Measurements from ENCODE around the gene CDKN1C.

CDKN1C gene

GRCh38 chr11:2835751-2836150, 49.8 kb downstream of the CDKN1C start:
- H3K27ac Mint-ChIP-seq = peak overlapping the region; percentile 21 to 88 (median 81)
- peaks cover 49% of the 10 kb centered on the region for H3K4me1 Mint-ChIP-seq
- peaks cover 4% of the 10 kb centered on the region for H3K27me3 Mint-ChIP-seq (ENCODE audit: low read depth)
- no peaks in the 10 kb centered on the region for H3K36me3 Mint-ChIP-seq (ENCODE audit: low read depth)
- H3K9me3 Mint-ChIP-seq = no peaks in the 10 kb centered on the region
- no peak for TF ChIP-seq CTCF (IDR thresholded peaks at IDR 0.05; ENCODE audit: unreplicated experiment in 3 of 3)
- H3K4me3 Mint-ChIP-seq = no peak overlapping the region

DNA sequence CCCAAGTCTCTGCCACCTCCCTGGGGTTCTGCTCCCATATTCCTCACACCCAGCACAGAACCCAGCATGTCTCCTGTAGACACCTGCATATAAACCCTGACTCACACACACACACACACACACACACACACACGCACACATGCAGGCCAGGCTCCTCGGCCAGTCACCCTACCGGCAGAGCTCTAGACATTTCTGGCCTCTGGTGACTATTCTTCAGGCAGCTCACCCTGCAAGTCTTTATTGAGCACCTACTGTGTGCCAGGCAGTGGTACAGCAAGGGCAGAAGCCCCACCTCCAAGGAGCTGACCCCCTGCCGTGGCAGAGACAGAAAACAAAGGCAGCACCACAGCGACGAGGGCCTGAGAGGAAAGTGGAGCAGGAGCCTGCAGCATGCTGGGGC, 50.3 kb downstream of the CDKN1C start:
- H3K4me3 Mint-ChIP-seq = peak overlapping the region in 1 of 3 experiments; percentile 12

DNA sequence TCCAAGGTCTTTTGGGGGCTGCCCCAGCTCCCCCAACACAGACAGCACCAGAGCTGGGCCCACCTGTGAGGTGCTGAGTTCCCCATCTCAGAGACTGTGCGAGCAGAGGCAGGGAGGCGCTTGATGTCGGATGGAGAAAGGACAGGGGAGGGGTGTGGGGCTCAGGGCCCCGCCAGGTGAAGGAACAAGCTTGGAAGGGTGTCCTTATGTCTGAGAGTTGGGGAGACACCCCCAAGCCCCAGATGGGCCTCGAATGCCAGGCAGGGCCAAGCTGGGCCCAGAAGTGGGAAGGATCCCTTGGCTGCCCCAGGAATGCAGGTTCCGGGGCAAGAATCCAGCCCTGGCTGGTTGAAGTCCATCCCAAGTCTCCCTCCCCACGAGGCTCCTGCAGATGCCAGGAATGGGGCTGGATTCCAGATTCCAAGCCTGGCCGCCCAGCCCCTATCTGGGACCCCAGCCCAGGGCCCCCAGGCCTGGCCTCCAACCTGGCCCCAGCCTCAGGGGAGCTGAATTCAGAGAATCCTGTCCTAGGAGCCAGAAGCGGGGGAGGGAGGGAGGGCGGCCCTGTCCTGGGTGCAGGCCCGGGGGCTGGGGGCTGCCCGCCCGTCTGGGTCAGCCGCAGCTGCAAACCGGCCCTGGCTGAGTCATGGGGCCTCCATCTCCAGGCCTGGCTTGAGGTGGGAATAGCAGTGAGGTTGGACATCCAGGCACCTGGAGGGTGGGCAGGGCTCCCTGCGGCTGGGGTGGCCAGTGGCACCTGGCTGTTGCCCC, 50.9 kb downstream of the CDKN1C start:
- H3K4me3 Mint-ChIP-seq = no peak overlapping the region
- peaks cover 2% of the 10 kb centered on the region for H3K27me3 Mint-ChIP-seq (ENCODE audit: low read depth)
- H3K4me1 Mint-ChIP-seq = peaks cover 38% of the 10 kb centered on the region
- TF ChIP-seq CTCF (IDR thresholded peaks at IDR 0.05; ENCODE audit: unreplicated experiment in 3 of 3) = no peak
- no peaks in the 10 kb centered on the region for H3K36me3 Mint-ChIP-seq (ENCODE audit: low read depth)
- H3K9me3 Mint-ChIP-seq = no peaks in the 10 kb centered on the region
- H3K27ac Mint-ChIP-seq = peak overlapping the region; percentile 21 to 88 (median 81)

More for the DNA sequence above, 50.3 kb downstream of the CDKN1C start:
- TF ChIP-seq CTCF (IDR thresholded peaks at IDR 0.05; ENCODE audit: unreplicated experiment in 3 of 3) = no peak
- Mint-ChIP-seq H3K27me3 (ENCODE audit: low read depth) (peaks cover 4% of the 10 kb centered on the region), H3K27ac (peak overlapping the region; percentile 21 to 88 (median 81)), H3K9me3 (no peaks in the 10 kb centered on the region), H3K36me3 (ENCODE audit: low read depth) (no peaks in the 10 kb centered on the region), H3K4me1 (peaks cover 44% of the 10 kb centered on the region)

DNA sequence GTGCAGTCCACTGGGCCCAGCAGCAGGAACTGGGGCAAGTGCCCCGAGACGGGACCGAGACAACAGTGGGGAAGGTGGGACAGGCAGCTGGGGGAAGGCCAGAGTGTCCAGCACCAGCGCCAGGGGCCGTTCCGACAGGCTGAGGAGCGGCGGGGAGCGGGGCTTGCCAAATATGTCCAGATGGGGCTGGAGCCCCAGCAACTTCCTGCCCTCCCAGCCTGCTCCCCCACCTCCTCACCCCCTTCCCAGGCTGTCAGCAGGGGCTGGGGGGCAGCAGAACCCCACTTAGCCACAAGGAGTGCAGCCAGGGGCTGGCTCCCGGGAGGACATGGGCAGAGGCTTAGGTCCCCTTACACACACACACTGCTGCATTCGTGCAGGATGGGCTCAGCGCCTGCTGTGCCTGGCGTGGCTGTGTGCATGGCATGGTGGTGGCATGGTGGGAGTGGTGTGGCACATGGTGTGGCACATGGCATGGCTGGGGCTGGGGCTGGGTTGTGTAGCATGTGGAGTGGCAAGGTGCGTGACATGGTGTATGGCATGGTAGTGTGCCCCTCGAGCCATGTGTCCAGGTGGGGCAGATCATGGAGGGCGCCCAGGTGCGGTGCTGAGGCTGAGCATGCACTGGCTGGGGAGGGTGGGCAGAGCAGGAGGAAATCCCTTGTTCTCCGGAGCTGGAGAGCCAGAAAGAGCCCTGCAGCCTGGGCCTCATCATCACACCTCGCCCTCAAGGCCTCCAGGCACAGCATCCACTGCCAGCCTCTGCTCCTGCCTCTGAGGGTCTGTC, 51.7 kb downstream of the CDKN1C start:
- no peak for TF ChIP-seq CTCF (IDR thresholded peaks at IDR 0.05; ENCODE audit: unreplicated experiment in 3 of 3)
- H3K27ac Mint-ChIP-seq = peak overlapping the region in 2 of 3 experiments; percentile 27 to 45
- peaks cover 7% of the 10 kb centered on the region for H3K36me3 Mint-ChIP-seq (ENCODE audit: low read depth)
- H3K27me3 Mint-ChIP-seq (ENCODE audit: low read depth) = peaks cover 3% of the 10 kb centered on the region
- peaks cover 8% of the 10 kb centered on the region for H3K9me3 Mint-ChIP-seq
- H3K4me3 Mint-ChIP-seq = no peak overlapping the region
- peaks cover 38% of the 10 kb centered on the region for H3K4me1 Mint-ChIP-seq

Data from nephron (organoid).